Measurements from ENCODE around the gene HADH. TPM values are rescaled to one million over a fixed set of nuclear protein-coding genes. Genes with fewer than 3 reads are reported as not detected.

HADH gene
- total RNA-seq, 1 donor from 2014 or later = 40.2 TPM

DNA sequence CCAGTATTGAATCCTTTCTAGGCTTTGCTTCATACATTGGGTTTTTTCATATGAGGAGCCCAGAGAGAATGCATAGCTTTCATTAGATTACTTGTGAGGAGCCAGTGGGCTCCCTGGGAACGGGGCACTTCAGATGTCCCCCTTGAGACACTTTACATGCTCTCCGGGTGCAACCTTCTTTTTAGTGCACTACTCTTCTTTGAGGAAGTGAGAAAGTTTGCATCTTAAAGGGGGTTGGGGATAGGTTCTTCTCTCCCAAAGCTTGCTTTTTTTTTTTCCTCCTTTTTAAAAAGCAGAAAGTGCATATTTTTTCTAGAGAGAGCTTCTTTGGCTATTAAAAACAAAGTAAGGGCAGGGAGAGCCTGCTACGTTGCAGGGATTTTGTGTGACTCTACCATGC is 4.3 kb downstream of the HADH start:
- H3K36me3 ChIP-seq (ENCODE audit: control insufficient read depth in 3 of 3, insufficient read depth in 3 of 3, low read length in 3 of 3) = no peaks in the 10 kb centered on the region
- peak overlapping the region; percentile 18 to 44 (median 29) for H3K4me3 ChIP-seq (ENCODE audit: low read length in 3 of 3)
- peak overlapping the region; percentile 39 to 63 (median 51) for H3K9ac ChIP-seq (ENCODE audit: low read depth in 1 of 3, low read length in 3 of 3)
- no peaks in the 10 kb centered on the region for H3K9me3 ChIP-seq (ENCODE audit: control insufficient read depth in 3 of 3, low read length in 3 of 3)
- H3K27me3 ChIP-seq (ENCODE audit: control insufficient read depth in 3 of 3, insufficient read depth in 3 of 3, low read length in 3 of 3) = no peaks in the 10 kb centered on the region
- peak overlapping the region; percentile 98 for H3K27ac ChIP-seq (ENCODE audit: low read depth, low read length)
- peaks cover 57 to 63% (median 61%) of the 10 kb centered on the region in 3 donors for H3K4me1 ChIP-seq (ENCODE audit: control insufficient read depth in 3 of 3, insufficient read depth in 3 of 3, low read length in 3 of 3)

- Histone ChIP-seq H3K27me3 (ENCODE audit: control insufficient read depth in 3 of 3, insufficient read depth in 3 of 3, low read length in 3 of 3) (no peaks in the 10 kb centered on the region), H3K4me3 (ENCODE audit: low read length in 3 of 3) (peak overlapping the region in 1 of 3 donors; percentile 23), H3K36me3 (ENCODE audit: control insufficient read depth in 3 of 3, insufficient read depth in 3 of 3, low read length in 3 of 3) (no peaks in the 10 kb centered on the region), H3K4me1 (ENCODE audit: control insufficient read depth in 3 of 3, insufficient read depth in 3 of 3, low read length in 3 of 3) (peaks cover 65 to 68% (median 66%) of the 10 kb centered on the region in 3 donors), H3K27ac (ENCODE audit: low read depth, low read length) (peak overlapping the region; percentile 98), H3K9me3 (ENCODE audit: control insufficient read depth in 3 of 3, low read length in 3 of 3) (no peaks in the 10 kb centered on the region), H3K9ac (ENCODE audit: low read depth in 1 of 3, low read length in 3 of 3) (peak overlapping the region in 2 of 3 donors; percentile 36 to 39)
Measured at GRCh38 chr4:107994894-107995293, 5.2 kb downstream of the HADH start.

- H3K4me1 ChIP-seq (ENCODE audit: control insufficient read depth in 3 of 3, insufficient read depth in 3 of 3, low read length in 3 of 3) = peaks cover 60 to 88% (median 81%) of the 10 kb centered on the region in 3 donors
- no peaks in the 10 kb centered on the region for H3K27me3 ChIP-seq (ENCODE audit: control insufficient read depth in 3 of 3, insufficient read depth in 3 of 3, low read length in 3 of 3)
- H3K9me3 ChIP-seq (ENCODE audit: control insufficient read depth in 3 of 3, low read length in 3 of 3) = no peaks in the 10 kb centered on the region
- peak overlapping the region; percentile 98 for H3K27ac ChIP-seq (ENCODE audit: low read depth, low read length)
- H3K4me3 ChIP-seq (ENCODE audit: low read length in 3 of 3) = peak overlapping the region; percentile 49 to 62 (median 51)
- no peaks in the 10 kb centered on the region for H3K36me3 ChIP-seq (ENCODE audit: control insufficient read depth in 3 of 3, insufficient read depth in 3 of 3, low read length in 3 of 3)
- peak overlapping the region; percentile 55 to 77 (median 63) for H3K9ac ChIP-seq (ENCODE audit: low read depth in 1 of 3, low read length in 3 of 3)
Measured at GRCh38 chr4:107996949-107997788, 7.5 kb downstream of the HADH start.

GRCh38 chr4:107997794-107998193 is 8.1 kb downstream of the HADH start:
- Histone ChIP-seq H3K9me3 (ENCODE audit: control insufficient read depth in 3 of 3, low read length in 3 of 3) (no peaks in the 10 kb centered on the region), H3K27me3 (ENCODE audit: control insufficient read depth in 3 of 3, insufficient read depth in 3 of 3, low read length in 3 of 3) (no peaks in the 10 kb centered on the region), H3K9ac (ENCODE audit: low read depth in 1 of 3, low read length in 3 of 3) (peak overlapping the region; percentile 33 to 77 (median 52)), H3K4me1 (ENCODE audit: control insufficient read depth in 3 of 3, insufficient read depth in 3 of 3, low read length in 3 of 3) (peaks cover 55 to 85% (median 81%) of the 10 kb centered on the region in 3 donors), H3K27ac (ENCODE audit: low read depth, low read length) (peak overlapping the region; percentile 98), H3K4me3 (ENCODE audit: low read length in 3 of 3) (peak overlapping the region; percentile 6 to 52 (median 49)), H3K36me3 (ENCODE audit: control insufficient read depth in 3 of 3, insufficient read depth in 3 of 3, low read length in 3 of 3) (no peaks in the 10 kb centered on the region)

GRCh38 chr4:107999932-108000539 is 10.3 kb downstream of the HADH start:
- H3K36me3 ChIP-seq (ENCODE audit: control insufficient read depth in 3 of 3, insufficient read depth in 3 of 3, low read length in 3 of 3) = no peaks in the 10 kb centered on the region
- H3K4me1 ChIP-seq (ENCODE audit: control insufficient read depth in 3 of 3, insufficient read depth in 3 of 3, low read length in 3 of 3) = peaks cover 55 to 82% (median 78%) of the 10 kb centered on the region in 3 donors
- peak overlapping the region in 1 of 3 donors; percentile 8 for H3K4me3 ChIP-seq (ENCODE audit: low read length in 3 of 3)
- no peaks in the 10 kb centered on the region for H3K9me3 ChIP-seq (ENCODE audit: control insufficient read depth in 3 of 3, low read length in 3 of 3)
- no peaks in the 10 kb centered on the region for H3K27me3 ChIP-seq (ENCODE audit: control insufficient read depth in 3 of 3, insufficient read depth in 3 of 3, low read length in 3 of 3)
- peak overlapping the region; percentile 98 for H3K27ac ChIP-seq (ENCODE audit: low read depth, low read length)
- no peak overlapping the region for H3K9ac ChIP-seq (ENCODE audit: low read depth in 1 of 3, low read length in 3 of 3)

DNA sequence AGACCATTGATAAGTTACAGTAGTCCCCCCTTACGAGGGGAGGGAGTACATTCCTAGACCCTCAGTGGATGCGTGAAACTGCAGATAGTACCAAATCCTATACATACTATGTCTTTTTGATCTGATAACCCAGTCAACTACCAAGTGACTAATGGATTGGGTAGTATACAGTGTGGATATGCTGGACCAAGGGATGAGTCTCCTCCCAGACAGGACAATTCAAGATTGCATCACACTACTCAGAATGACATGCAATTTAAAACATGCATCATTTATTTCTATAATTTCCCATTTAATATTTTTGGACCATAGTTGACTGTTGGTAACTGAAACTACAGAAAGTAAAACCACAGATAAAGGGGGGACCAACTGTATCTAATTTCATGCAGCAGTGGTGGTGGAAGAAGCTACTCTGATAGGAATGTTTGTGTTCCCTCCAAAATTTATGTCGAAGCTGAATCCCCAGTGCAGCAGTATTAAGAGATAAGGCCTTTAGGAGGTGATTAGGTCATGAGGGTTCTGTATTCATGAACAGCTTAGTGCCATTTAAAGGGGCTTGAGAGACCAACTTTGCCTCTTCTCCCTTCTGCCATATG is 11.9 kb downstream of the HADH start:
- Histone ChIP-seq H3K27me3 (ENCODE audit: control insufficient read depth in 3 of 3, insufficient read depth in 3 of 3, low read length in 3 of 3) (no peaks in the 10 kb centered on the region), H3K9ac (ENCODE audit: low read depth in 1 of 3, low read length in 3 of 3) (no peak overlapping the region), H3K27ac (ENCODE audit: low read depth, low read length) (peak overlapping the region; percentile 98), H3K4me3 (ENCODE audit: low read length in 3 of 3) (no peak overlapping the region), H3K36me3 (ENCODE audit: control insufficient read depth in 3 of 3, insufficient read depth in 3 of 3, low read length in 3 of 3) (no peaks in the 10 kb centered on the region), H3K4me1 (ENCODE audit: control insufficient read depth in 3 of 3, insufficient read depth in 3 of 3, low read length in 3 of 3) (peaks cover 58 to 85% (median 76%) of the 10 kb centered on the region in 3 donors), H3K9me3 (ENCODE audit: control insufficient read depth in 3 of 3, low read length in 3 of 3) (no peaks in the 10 kb centered on the region)

DNA sequence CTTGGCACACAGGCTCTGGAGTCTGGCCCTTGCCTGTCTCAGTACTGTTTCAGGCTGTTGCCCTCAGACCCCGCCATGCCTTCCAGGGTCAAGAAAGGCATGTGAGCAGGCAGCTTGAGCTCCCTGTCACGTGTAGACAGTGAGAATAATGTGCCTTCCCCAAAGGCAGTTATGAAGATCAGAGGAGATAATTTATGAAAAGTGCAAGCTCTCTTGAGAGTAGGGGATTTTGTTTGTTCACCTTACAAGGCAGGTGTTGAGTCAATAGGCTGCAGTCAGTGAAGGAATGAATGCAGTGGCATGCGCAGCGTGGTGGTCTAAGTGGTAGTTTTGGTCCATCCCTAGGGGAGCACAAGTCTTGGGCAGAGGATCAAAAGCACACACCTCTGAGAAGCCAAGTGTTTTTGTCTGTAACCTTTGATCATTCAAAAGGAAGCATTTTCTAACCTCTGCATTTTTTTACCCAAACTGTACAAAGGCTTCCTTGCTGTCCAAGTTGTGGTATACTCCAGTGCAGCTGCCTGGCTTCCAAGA is 14.4 kb downstream of the HADH start:
- no peaks in the 10 kb centered on the region for H3K27me3 ChIP-seq (ENCODE audit: control insufficient read depth in 3 of 3, insufficient read depth in 3 of 3, low read length in 3 of 3)
- H3K9me3 ChIP-seq (ENCODE audit: control insufficient read depth in 3 of 3, low read length in 3 of 3) = no peaks in the 10 kb centered on the region
- peak overlapping the region; percentile 48 for H3K27ac ChIP-seq (ENCODE audit: low read depth, low read length)
- no peak overlapping the region for H3K9ac ChIP-seq (ENCODE audit: low read depth in 1 of 3, low read length in 3 of 3)
- H3K36me3 ChIP-seq (ENCODE audit: control insufficient read depth in 3 of 3, insufficient read depth in 3 of 3, low read length in 3 of 3) = no peaks in the 10 kb centered on the region
- H3K4me3 ChIP-seq (ENCODE audit: low read length in 3 of 3) = peak overlapping the region in 2 of 3 donors; percentile 13 to 15
- H3K4me1 ChIP-seq (ENCODE audit: control insufficient read depth in 3 of 3, insufficient read depth in 3 of 3, low read length in 3 of 3) = peaks cover 47 to 82% (median 69%) of the 10 kb centered on the region in 3 donors

DNA sequence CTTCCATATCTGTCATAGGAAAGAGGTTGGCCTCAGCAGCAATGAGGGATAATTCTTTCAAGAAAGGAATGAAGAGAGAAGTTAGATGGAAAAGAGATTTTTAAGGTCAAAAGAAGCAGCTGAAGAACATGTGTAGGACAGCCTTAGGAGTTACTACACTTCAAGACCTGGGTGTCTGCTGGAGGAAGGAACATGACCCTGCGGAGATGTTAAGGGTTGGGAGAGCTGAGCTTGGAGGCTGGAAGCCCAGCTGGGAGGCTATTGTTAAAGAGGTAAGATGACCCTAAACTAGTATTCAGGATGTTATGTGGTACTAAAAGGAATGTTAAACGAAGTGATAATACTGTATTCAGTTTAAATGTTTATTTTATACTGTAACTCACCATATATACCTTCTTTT is 15.0 kb downstream of the HADH start:
- H3K4me3 ChIP-seq (ENCODE audit: low read length in 3 of 3) = no peak overlapping the region
- no peaks in the 10 kb centered on the region for H3K36me3 ChIP-seq (ENCODE audit: control insufficient read depth in 3 of 3, insufficient read depth in 3 of 3, low read length in 3 of 3)
- no peaks in the 10 kb centered on the region for H3K27me3 ChIP-seq (ENCODE audit: control insufficient read depth in 3 of 3, insufficient read depth in 3 of 3, low read length in 3 of 3)
- H3K9ac ChIP-seq (ENCODE audit: low read depth in 1 of 3, low read length in 3 of 3) = no peak overlapping the region
- no peaks in the 10 kb centered on the region for H3K9me3 ChIP-seq (ENCODE audit: control insufficient read depth in 3 of 3, low read length in 3 of 3)
- peak overlapping the region; percentile 48 for H3K27ac ChIP-seq (ENCODE audit: low read depth, low read length)
- H3K4me1 ChIP-seq (ENCODE audit: control insufficient read depth in 3 of 3, insufficient read depth in 3 of 3, low read length in 3 of 3) = peaks cover 41 to 79% (median 68%) of the 10 kb centered on the region in 3 donors

GRCh38 chr4:108005807-108006206 is 16.1 kb downstream of the HADH start:
- H3K27me3 ChIP-seq (ENCODE audit: control insufficient read depth in 3 of 3, insufficient read depth in 3 of 3, low read length in 3 of 3) = no peaks in the 10 kb centered on the region
- peaks cover 37 to 72% (median 57%) of the 10 kb centered on the region in 3 donors for H3K4me1 ChIP-seq (ENCODE audit: control insufficient read depth in 3 of 3, insufficient read depth in 3 of 3, low read length in 3 of 3)
- H3K9me3 ChIP-seq (ENCODE audit: control insufficient read depth in 3 of 3, low read length in 3 of 3) = no peaks in the 10 kb centered on the region
- H3K9ac ChIP-seq (ENCODE audit: low read depth in 1 of 3, low read length in 3 of 3) = peak overlapping the region in 1 of 3 donors; percentile 11
- peak overlapping the region; percentile 90 for H3K27ac ChIP-seq (ENCODE audit: low read depth, low read length)
- peaks cover 0 to 2% (median 0%) of the 10 kb centered on the region in 3 donors for H3K36me3 ChIP-seq (ENCODE audit: control insufficient read depth in 3 of 3, insufficient read depth in 3 of 3, low read length in 3 of 3)
- H3K4me3 ChIP-seq (ENCODE audit: low read length in 3 of 3) = peak overlapping the region in 1 of 3 donors; percentile 25
